IMR-90 (cell line): ENCODE results near the gene LYSMD4. TPM values are rescaled to one million over a fixed set of nuclear protein-coding genes. Genes with fewer than 3 reads are reported as not detected.
A peak's percentile ranks its signal among the peaks of the same experiment; 100 is the strongest.

Experiments used
- ATAC-seq: fragments of 200-7000 bp; cut with Tn5 transposase; 2 replicates; pipeline ENCODE4 v1.9.1; 2020; ENCODE audit warnings: low read depth, mild to moderate bottlenecking, moderate library complexity
- BruUV-seq: library from RNA; stranded (reverse); fragments of 400-500 nt; replicated peaks from 2 replicates; lab custom pipeline; 2021; lab: Mats Ljungman, UMichigan
- CTCF ChIA-PET: fragments of 300-600 bp; formaldehyde crosslinking; extraction: SDS; loops from one replicate; lab custom pipeline; 2021; ENCODE audit warnings: antibody characterized with exemption; lab: Yijun Ruan, JAX
- POLR2A ChIA-PET: fragments of 300-600 bp; sonication (Branson Sonifier 250); formaldehyde crosslinking; loops from one replicate; lab custom pipeline; 2022; ENCODE audit warnings: antibody characterized with exemption; ENCODE audit not compliant: unreplicated experiment; lab: Charles Lee
- DNase-seq: peaks from one replicate; pipeline ENCODE4 v3.0.0; 2013
- H2AFZ ChIP-seq: replicated peaks from 2 replicates; pipeline ENCODE3; 2013; ENCODE audit warnings: low read length, mild to moderate bottlenecking; ENCODE audit not compliant: poor library complexity
- H2AK5ac ChIP-seq: 2 replicates; pipeline ENCODE4 v1.6.1; 2013; ENCODE audit warnings: low read depth, low read length, inconsistent platforms
- H2AK9ac ChIP-seq: replicated peaks from 2 replicates; pipeline ENCODE3; 2013; ENCODE audit warnings: mild to moderate bottlenecking, low read depth, low read length, moderate library complexity; ENCODE audit not compliant: poor library complexity
- H2BK120ac ChIP-seq: 2 replicates; pipeline ENCODE4 v1.6.1; 2013; ENCODE audit warnings: low read depth, low read length, inconsistent platforms
- H2BK15ac ChIP-seq: 3 replicates; pipeline ENCODE4 v1.6.1; 2013; ENCODE audit warnings: low read depth, low read length, inconsistent platforms
- H2BK20ac ChIP-seq: 2 replicates; pipeline ENCODE4 v1.6.1; 2013; ENCODE audit warnings: low read depth, mild to moderate bottlenecking, inconsistent platforms, low read length, moderate library complexity
- H2BK5ac ChIP-seq: 2 replicates; pipeline ENCODE4 v1.6.1; 2013; ENCODE audit warnings: mild to moderate bottlenecking, low read depth, low read length, inconsistent platforms; ENCODE audit not compliant: poor library complexity, severe bottlenecking
- H3K14ac ChIP-seq: replicated peaks from 2 replicates; pipeline ENCODE4 v1.6.1; 2013; ENCODE audit warnings: low read depth, low read length, inconsistent platforms
- H3K18ac ChIP-seq: 2 replicates; pipeline ENCODE4 v1.6.1; 2013; ENCODE audit warnings: low read depth, low read length, control low read depth
- H3K23ac ChIP-seq: 2 replicates; pipeline ENCODE4 v1.6.1; 2013; ENCODE audit warnings: low read depth, low read length, inconsistent platforms
- H3K27ac ChIP-seq: 2 replicates; pipeline ENCODE4 v1.5.1; 2013; ENCODE audit warnings: mild to moderate bottlenecking, control low read depth, low read length; ENCODE audit not compliant: insufficient read depth
- H3K27me3 ChIP-seq: 2 replicates; pipeline ENCODE4 v1.6.1; 2013; ENCODE audit warnings: low read length; ENCODE audit not compliant: control insufficient read depth, insufficient read depth
- H3K36me3 ChIP-seq: 2 replicates; pipeline ENCODE4 v1.6.1; 2013; ENCODE audit warnings: low read length, mixed read lengths; ENCODE audit not compliant: control insufficient read depth, insufficient read depth
- H3K4ac ChIP-seq: 2 replicates; pipeline ENCODE4 v1.6.1; 2013; ENCODE audit warnings: low read depth, low read length, inconsistent platforms
- H3K4me1 ChIP-seq: 2 replicates; pipeline ENCODE4 v1.6.1; 2013; ENCODE audit warnings: low read length, mixed read lengths; ENCODE audit not compliant: control insufficient read depth, insufficient read depth
- H3K4me2 ChIP-seq: 2 replicates; pipeline ENCODE4 v1.6.1; 2013; ENCODE audit warnings: low read depth, mild to moderate bottlenecking, control low read depth, low read length, moderate library complexity
- H3K4me3 ChIP-seq: 2 replicates; pipeline ENCODE4 v1.5.1; 2013; ENCODE audit warnings: low read depth, mild to moderate bottlenecking, control low read depth, low read length, moderate library complexity; ENCODE audit not compliant: insufficient read depth
- H3K56ac ChIP-seq: 2 replicates; pipeline ENCODE4 v1.6.1; 2013; ENCODE audit warnings: low read length, inconsistent platforms; ENCODE audit not compliant: insufficient read depth; ENCODE audit errors: extremely low read depth
- H3K79me1 ChIP-seq, 2 experiments: 2 replicates each; pipeline ENCODE4 v1.6.1; 2013; ENCODE audit warnings: low read length in 2 of 2, inconsistent platforms in 1 of 2, low read depth in 1 of 2
- H3K9ac ChIP-seq: 2 replicates; pipeline ENCODE4 v1.6.1; 2013; ENCODE audit warnings: low read depth, low read length, control low read depth
- H3K9me1 ChIP-seq: 2 replicates; pipeline ENCODE4 v1.6.1; 2013; ENCODE audit warnings: low read length, inconsistent platforms; ENCODE audit not compliant: insufficient read depth
- H3K9me3 ChIP-seq: 2 replicates; pipeline ENCODE4 v1.6.1; 2013; ENCODE audit warnings: low read length; ENCODE audit not compliant: control insufficient read depth, insufficient read depth
- H4K20me1 ChIP-seq: 2 replicates; pipeline ENCODE4 v1.6.1; 2013; ENCODE audit warnings: low read length, inconsistent platforms; ENCODE audit not compliant: insufficient read depth
- H4K5ac ChIP-seq: 2 replicates; pipeline ENCODE4 v1.6.1; 2013; ENCODE audit warnings: mild to moderate bottlenecking, low read depth, low read length, control low read depth
- H4K8ac ChIP-seq, 2 experiments: 2 replicates each; pipeline ENCODE4 v1.6.1; 2013; ENCODE audit warnings: low read depth in 2 of 2, low read length in 2 of 2, control low read depth in 1 of 2, inconsistent platforms in 1 of 2
- H4K91ac ChIP-seq: 2 replicates; pipeline ENCODE4 v1.6.1; 2013; ENCODE audit warnings: low read depth, low read length, inconsistent platforms; ENCODE audit not compliant: insufficient read depth
- CEBPB ChIP-seq: IDR thresholded peaks from 2 replicates; pipeline ENCODE4 v1.6.1; 2012; ENCODE audit warnings: low read depth, low read length, improper control_type of control experiment
- MAZ ChIP-seq: IDR thresholded peaks from 2 replicates; pipeline ENCODE4 v1.6.1; 2012; ENCODE audit warnings: low read depth, mild to moderate bottlenecking, low read length, improper control_type of control experiment, moderate library complexity, borderline replicate concordance
- WGBS, 2 experiments: methylation state at CpG; one replicate each; pipeline versions ENCODE4 v1.1.5 to v1.1.7; 2013; ENCODE audit warnings: missing lambda C conversion rate in 2 of 2; ENCODE audit not compliant: insufficient read length in 1 of 2; ENCODE audit errors: extremely low coverage in 2 of 2; 5-methylcytosine and 5-hydroxymethylcytosine counted together
- dilution Hi-C: fragments of 300-500 bp; cut with HindIII; formaldehyde crosslinking; loops from one replicate; pipeline ENCODE4 v1.14.3; 2018; ENCODE audit warnings: low sequenced_read_pairs; ENCODE audit not compliant: unreplicated experiment
- in situ Hi-C: fragments of 300-500 bp; cut with MboI; formaldehyde crosslinking; loops from 3 replicates; pipeline ENCODE4 v1.14.3; 2019; ENCODE audit warnings: low sequenced_read_pairs, inconsistent platforms, mixed read lengths
- intact Hi-C: fragments of 100-400 bp; cut with micrococcal nuclease; formaldehyde crosslinking; loops from 2 replicates; pipeline ENCODE4 v1.10.0; 2022
- polyA plus RNA-seq, 3 experiments: library from polyadenylated mRNA; depleted of rRNA; stranded (reverse); fragments of >200 nt; gene quantifications; 2 replicates each; pipeline ENCODE4 v1.2.3, GENCODE V29; 2012; ENCODE audit warnings: low replicate concordance in 1 of 3
- total RNA-seq: library from RNA; depleted of rRNA; stranded (reverse); fragments of >200 nt; gene quantifications from 2 replicates; pipeline ENCODE4 v1.2.3, GENCODE V29; 2012

LYSMD4 gene
- total and polyA plus RNA-seq, 2 of the 4 experiments (the other 2 are of a cell fraction): 4.5 to 5.0 TPM

DNA sequence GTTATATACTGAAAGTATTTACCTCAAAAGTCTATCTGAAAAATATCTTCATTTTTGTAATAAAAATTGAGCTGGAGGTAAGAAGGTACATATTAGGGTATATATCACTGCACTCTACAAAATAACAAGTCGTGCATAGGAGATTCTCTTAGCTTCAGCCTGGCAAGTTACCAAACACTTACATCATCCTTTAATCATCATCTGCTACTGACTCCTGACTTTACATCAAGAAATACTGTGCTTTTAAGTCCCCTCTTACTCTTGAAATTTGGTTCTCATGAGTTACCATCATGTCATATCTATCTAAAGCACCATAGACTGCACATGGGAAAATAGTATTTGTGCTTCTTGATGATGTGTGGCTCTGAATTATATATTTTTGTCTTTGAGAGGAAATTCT lies 50.8 kb downstream of the LYSMD4 start:
- H2BK5ac ChIP-seq: no peak overlapping the region
- no peak overlapping the region for H3K23ac ChIP-seq
- ATAC-seq: peak; percentile 64
- in situ Hi-C loops: no loop called here
- H4K91ac ChIP-seq: no peak overlapping the region
- intact Hi-C loops: no loop called here
- H4K20me1 ChIP-seq: no peaks in the 10 kb centered on the region
- H3K27me3 ChIP-seq: no peaks in the 10 kb centered on the region
- no CpG with 5 or more reads among the region's 1 CpG for WGBS, 2 experiments
- no peak overlapping the region for H3K18ac ChIP-seq
- H2BK120ac ChIP-seq: no peak overlapping the region
- no peak overlapping the region for H3K9ac ChIP-seq
- H2AFZ ChIP-seq: no peak overlapping the region
- ChIA-PET POLR2A (no interaction called here), CTCF (interaction anchor here (1.1 to 1.3 kb wide), 2 partner anchors 22 to 395 kb away, joined by 3 to 4 read pairs; no protein-coding TSS in a partner anchor)
- no peak overlapping the region for H2AK9ac ChIP-seq
- H3K9me3 ChIP-seq: no peaks in the 10 kb centered on the region
- H3K79me1 ChIP-seq: peaks cover 0 to 18% of the 10 kb centered on the region in 2 experiments
- H3K9me1 ChIP-seq: peaks cover 3% of the 10 kb centered on the region; the same call in 1 of the 2 replicates
- dilution Hi-C loops: no loop called here
- no peak overlapping the region for H3K14ac ChIP-seq
- H2BK15ac ChIP-seq: no peak overlapping the region
- no peak overlapping the region for H2BK20ac ChIP-seq
- no peak overlapping the region for H3K4ac ChIP-seq
- no peak overlapping the region for H3K4me3 ChIP-seq
- TF ChIP-seq MAZ: no peak
- TF ChIP-seq CEBPB: peak; percentile 61
- no peak overlapping the region for H4K8ac ChIP-seq
- no peak overlapping the region for H3K56ac ChIP-seq
- H2AK5ac ChIP-seq: no peak overlapping the region
- no peak overlapping the region for H4K5ac ChIP-seq
- BruUV-seq: no TSS peak
- peak; percentile 95 for DNase-seq
- no peaks in the 10 kb centered on the region for H3K4me1 ChIP-seq
- H3K36me3 ChIP-seq: peaks cover 10% of the 10 kb centered on the region
- H3K27ac ChIP-seq: no peak overlapping the region
- H3K4me2 ChIP-seq: no peak overlapping the region
